ENCODE data around the gene THEMIS2. TPM values are rescaled to one million over a fixed set of nuclear protein-coding genes. Genes with fewer than 3 reads are reported as not detected.
A peak's percentile ranks its signal among the peaks of the same experiment; 100 is the strongest.

THEMIS2 gene
- 0.22 TPM in 1 of 2 replicates, not detected in the other for total RNA-seq

GRCh38 chr1:27872059-27872801 lies at the start of gene THEMIS2:
Gene THEMIS2 (plus strand): TSS chr1:27872544. CDS start chr1:27872572, 28 bp downstream.

DNA sequence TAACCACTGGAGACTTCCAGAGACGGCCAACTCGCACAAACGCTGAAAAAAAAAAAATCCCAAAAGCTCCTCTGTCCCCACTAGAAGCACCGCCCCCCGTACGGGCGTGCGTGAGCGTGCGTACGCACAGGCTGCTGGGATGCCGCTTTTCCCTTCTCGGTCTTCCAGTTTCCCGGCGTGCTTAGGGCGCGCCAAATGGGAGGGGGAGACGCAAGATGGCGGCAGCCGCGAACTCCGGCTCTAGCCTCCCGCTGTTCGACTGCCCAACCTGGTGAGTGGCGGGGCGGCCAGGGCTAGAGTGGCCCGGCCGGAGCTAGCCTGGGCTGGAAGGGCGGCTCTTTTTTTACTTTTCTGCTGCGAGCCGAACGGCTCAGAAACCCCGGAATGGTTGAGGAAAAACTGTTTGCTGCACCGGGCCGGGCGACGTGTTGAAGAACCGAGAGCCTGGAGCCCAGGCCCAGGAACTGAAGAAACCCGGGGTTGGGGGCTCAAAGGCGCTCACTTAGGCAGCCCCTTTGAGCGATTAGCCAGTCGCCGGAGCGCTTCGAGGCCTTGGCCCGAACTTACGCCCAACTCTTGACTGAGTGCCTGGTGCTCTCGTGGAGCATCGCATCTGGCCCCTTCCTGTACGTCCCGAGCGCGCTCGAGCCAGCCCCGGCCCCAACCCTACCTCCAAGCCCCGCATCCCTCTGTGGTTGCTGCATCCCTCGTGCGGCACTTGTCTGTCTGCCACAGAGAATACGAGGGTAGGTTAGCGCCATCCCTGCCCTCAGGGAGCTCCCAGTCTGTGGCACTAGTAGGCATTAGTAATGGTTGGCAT lies 41.5 kb upstream of the THEMIS2 start, which contains the start of gene PPP1R8:
Gene PPP1R8 (plus strand): TSS at position 162 of the 820 bp plus-strand sequence. CDS start 54 bp downstream, at position 216.

DNA sequence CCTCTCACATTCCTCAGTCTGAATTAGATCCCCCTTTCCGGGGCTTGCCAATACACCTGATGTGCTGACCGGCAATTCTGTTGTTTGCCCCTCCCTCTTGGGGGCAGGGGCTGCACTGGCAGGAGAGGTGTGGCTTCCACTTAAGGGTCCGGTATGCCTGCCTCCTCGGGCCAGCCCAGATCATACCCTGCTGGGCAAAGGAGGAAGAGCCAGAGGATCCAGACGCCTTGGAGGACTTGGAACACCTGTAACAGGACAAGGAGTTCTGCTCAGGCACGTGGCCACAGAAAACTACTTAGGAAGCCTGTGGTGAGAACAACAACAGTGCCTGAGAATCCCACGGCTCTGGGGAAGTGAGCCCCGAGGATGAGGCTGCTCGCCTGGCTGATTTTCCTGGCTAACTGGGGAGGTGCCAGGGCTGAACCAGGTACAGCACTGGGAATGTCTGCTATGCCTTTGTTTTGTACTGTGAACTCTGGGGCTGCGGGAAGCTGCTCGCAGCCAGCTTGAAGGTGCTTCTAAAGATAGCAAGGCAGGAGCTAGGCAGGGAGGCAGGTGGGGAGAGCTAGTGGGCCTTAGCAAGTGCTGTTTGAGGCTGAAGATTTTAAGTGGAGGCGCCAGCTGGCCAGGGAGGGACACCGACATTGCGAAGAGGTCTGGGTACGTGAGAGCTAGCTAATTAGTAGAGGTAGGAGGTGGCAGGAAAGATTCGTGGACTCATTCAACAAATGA lies 62.6 kb downstream of the THEMIS2 start, which contains the start of gene SMPDL3B:
Gene SMPDL3B (plus strand): TSS at position 183 of the 732 bp plus-strand sequence. CDS start 184 bp downstream, at position 367.

Small RNA genes lying within 50 kb of the gene (small RNA-seq; reads per million reads assigned to genes)
- gene RNU6-1245P (not detected), gene SCARNA1 (6,460 reads per million, percentile 100 among the genes with 10 or more reads in this experiment)

Other genes starting within 250 kb of the THEMIS2 start
- under 0.01 TPM in 1 of 2 replicates, not detected in the other for gene FGR, start 237.4 kb upstream of the THEMIS2 start, total RNA-seq
- gene IFI6, start 200.4 kb upstream of the THEMIS2 start, total RNA-seq, result 9.4 and 37.3 TPM in 2 replicates
- gene FAM76A, start 146.6 kb upstream of the THEMIS2 start, total RNA-seq, result 10.7 and 11.4 TPM in 2 replicates
- 41.2 and 58.2 TPM in 2 replicates for gene STX12, start 99.3 kb upstream of the THEMIS2 start, total RNA-seq
- 25.5 and 32.6 TPM in 2 replicates for gene PPP1R8, start 41.8 kb upstream of the THEMIS2 start, total RNA-seq
- 15.7 and 24.3 TPM in 2 replicates for gene RPA2, start 42.0 kb downstream of the THEMIS2 start, total RNA-seq
- gene SMPDL3B, start 62.5 kb downstream of the THEMIS2 start, total RNA-seq, result under 0.01 TPM in 1 of 2 replicates, not detected in the other
- 10.6 and 16.4 TPM in 2 replicates for gene XKR8, start 87.4 kb downstream of the THEMIS2 start, total RNA-seq
- gene EYA3, start 216.1 kb downstream of the THEMIS2 start, total RNA-seq, result 16.1 and 20.1 TPM in 2 replicates

Data from placental epithelial cell (primary cell).